GM12801 (cell line): ENCODE data around the gene TMEM115.

Experiments used
- CTCF ChIP-seq: IDR thresholded peaks from one replicate; pipeline ENCODE4 v1.5.1; 2011; ENCODE audit warnings: control low read depth; ENCODE audit not compliant: insufficient read length; ENCODE audit errors: extremely low read depth

Gene TMEM115

GRCh38 chr3:50321336-50322114 lies 37.8 kb downstream of the TMEM115 start:
- no peak for TF ChIP-seq CTCF

- TF ChIP-seq CTCF, result no peak
Measured at GRCh38 chr3:50320853-50321335, 38.4 kb downstream of the TMEM115 start.

GRCh38 chr3:50319894-50320625 lies 39.3 kb downstream of the TMEM115 start:
- no peak for TF ChIP-seq CTCF

GRCh38 chr3:50319181-50319893 lies 40.0 kb downstream of the TMEM115 start:
- TF ChIP-seq CTCF, result no peak

GRCh38 chr3:50318615-50319014 lies 40.7 kb downstream of the TMEM115 start:
- TF ChIP-seq CTCF, result no peak

GRCh38 chr3:50318163-50318562 lies 41.2 kb downstream of the TMEM115 start:
- no peak for TF ChIP-seq CTCF

- TF ChIP-seq CTCF, result no peak
Measured at GRCh38 chr3:50317300-50317699, 42.0 kb downstream of the TMEM115 start.
